Endothelial cell of umbilical vein (primary cell): ENCODE results near the gene TFDP2. TPM values are rescaled to one million over a fixed set of nuclear protein-coding genes. Genes with fewer than 3 reads are reported as not detected.

Source experiments
- BruUV-seq: library from RNA; stranded (reverse); fragments of 400-500 nt; replicated peaks from 2 replicates; lab custom pipeline; 2021; lab: Mats Ljungman, UMichigan
- CTCF ChIA-PET: fragments of 300-600, 350-600 bp; sonication (Branson Sonifier 250); formaldehyde crosslinking; loops from one replicate; lab custom pipeline; 2021; ENCODE audit warnings: antibody characterized with exemption, inconsistent platforms; lab: Charles Lee
- POLR2A ChIA-PET: fragments of 300-600, 350-600 bp; sonication (Branson Sonifier 250); formaldehyde crosslinking; loops from one replicate; lab custom pipeline; 2021; ENCODE audit warnings: antibody characterized with exemption, inconsistent platforms; lab: Charles Lee
- DNase-seq: peaks from one replicate; pipeline ENCODE4 v3.0.0-alpha.2; 2011; ENCODE audit warnings: low read depth, low spot score
- FAIRE-seq: peaks from 2 replicates; lab custom pipeline; 2011; peaks lifted over from hg19 to GRCh38; lab: Jason Lieb, UNC
- H2AFZ ChIP-seq: 2 replicates; pipeline ENCODE4 v1.6.0; 2012; ENCODE audit warnings: low read depth, low read length, control low read depth, inconsistent platforms
- H3K27ac ChIP-seq: 2 replicates; pipeline ENCODE4 v1.5.1; 2011; ENCODE audit warnings: low read depth, mild to moderate bottlenecking, control low read depth, low read length, moderate library complexity; ENCODE audit not compliant: insufficient read depth
- H3K27me3 ChIP-seq, 2 experiments: 2 replicates each; pipeline versions ENCODE4 v1.6.0 to v1.6.1; 2011; ENCODE audit warnings: low read length in 2 of 2, mixed read lengths in 1 of 2; ENCODE audit not compliant: control insufficient read depth in 2 of 2, insufficient read depth in 2 of 2
- H3K36me3 ChIP-seq, 2 experiments: 2 replicates in 1 of 2; 3 replicates in 1 of 2; pipeline ENCODE4 v1.5.1; 2011; ENCODE audit warnings: low read length in 2 of 2, mild to moderate bottlenecking in 1 of 2, moderate library complexity in 1 of 2; ENCODE audit not compliant: control insufficient read depth in 2 of 2, insufficient read depth in 2 of 2; ENCODE audit errors: extremely low read depth in 1 of 2
- H3K4me1 ChIP-seq: 3 replicates; pipeline ENCODE4 v1.5.1; 2011; ENCODE audit warnings: mild to moderate bottlenecking, low read length; ENCODE audit not compliant: control insufficient read depth, insufficient read depth; ENCODE audit errors: extremely low read depth
- H3K4me2 ChIP-seq: 2 replicates; pipeline ENCODE4 v1.6.1; 2011; ENCODE audit warnings: low read length, control low read depth, mixed read lengths; ENCODE audit not compliant: insufficient read depth
- H3K4me3 ChIP-seq, 3 experiments: fragments of 200-600 bp in 1 of 3; sonication (generic), shearing (Covaris generic) in 1 of 3; replicated peaks in 1 of 3; 2 replicates each; pipeline ENCODE4 v1.5.1; 2011 to 2016; ENCODE audit warnings: control low read depth in 3 of 3, low read length in 3 of 3, mild to moderate bottlenecking in 2 of 3, inconsistent platforms in 1 of 3, low read depth in 1 of 3, moderate library complexity in 1 of 3; ENCODE audit not compliant: insufficient read depth in 1 of 3
- H3K79me2 ChIP-seq: 2 replicates; pipeline ENCODE4 v1.6.0; 2012; ENCODE audit warnings: low read length, inconsistent platforms; ENCODE audit not compliant: control insufficient read depth, insufficient read depth
- H3K9ac ChIP-seq: replicated peaks from 2 replicates; pipeline ENCODE3; 2011; ENCODE audit warnings: low read length, control low read depth; ENCODE audit not compliant: insufficient read depth; ENCODE audit errors: extremely low read depth
- H3K9me1 ChIP-seq: replicated peaks from 3 replicates; pipeline ENCODE4 v1.6.0; 2011; ENCODE audit warnings: mild to moderate bottlenecking, low read length; ENCODE audit not compliant: control insufficient read depth, insufficient read depth; ENCODE audit errors: extremely low read depth
- H3K9me3 ChIP-seq: replicated peaks from 2 replicates; pipeline ENCODE4 v1.5.1; 2012; ENCODE audit warnings: low read length, inconsistent platforms; ENCODE audit not compliant: control insufficient read depth, insufficient read depth
- H4K20me1 ChIP-seq: replicated peaks from 2 replicates; pipeline ENCODE3; 2011; ENCODE audit warnings: mild to moderate bottlenecking, low read length; ENCODE audit not compliant: control insufficient read depth, insufficient read depth; ENCODE audit errors: extremely low read depth
- CTCF ChIP-seq, 2 donors: IDR thresholded peaks; 1 replicate in 1 of 2; 2 replicates in 1 of 2; pipeline ENCODE4 v1.5.1; 2011; ENCODE audit warnings: low read length in 2 of 2, mild to moderate bottlenecking in 2 of 2, moderate library complexity in 2 of 2, control low read depth in 1 of 2, inconsistent platforms in 1 of 2, low read depth in 1 of 2; ENCODE audit not compliant: insufficient read depth in 1 of 2; ENCODE audit errors: extremely low read depth in 1 of 2
- EZH2 ChIP-seq: IDR thresholded peaks from 2 replicates; pipeline ENCODE4 v1.6.1; 2012; ENCODE audit warnings: borderline replicate concordance, low read depth, mild to moderate bottlenecking, moderate library complexity, low read length, inconsistent platforms; ENCODE audit not compliant: severe bottlenecking
- FOS ChIP-seq: IDR thresholded peaks from 2 replicates; pipeline ENCODE4 v1.6.1; 2011; ENCODE audit warnings: mild to moderate bottlenecking, low read length, moderate library complexity, borderline replicate concordance; ENCODE audit not compliant: insufficient read depth
- GATA2 ChIP-seq: IDR thresholded peaks from 2 replicates; pipeline ENCODE4 v1.7.0; 2011; ENCODE audit warnings: low read depth, mild to moderate bottlenecking, moderate library complexity, mixed read lengths, low read length; ENCODE audit not compliant: insufficient read length, insufficient read depth
- JUN ChIP-seq: IDR thresholded peaks from 2 replicates; pipeline ENCODE4 v1.6.1; 2011; ENCODE audit warnings: borderline replicate concordance, low read depth; ENCODE audit not compliant: insufficient read length, insufficient read depth
- MAX ChIP-seq: IDR thresholded peaks from 2 replicates; pipeline ENCODE4 v1.6.1; 2011; ENCODE audit not compliant: insufficient read depth, insufficient read length
- MYC ChIP-seq: IDR thresholded peaks from one replicate; pipeline ENCODE4 v1.6.1; 2011; ENCODE audit warnings: mild to moderate bottlenecking, low read depth, low read length
- POLR2A ChIP-seq: IDR thresholded peaks from 2 replicates; pipeline ENCODE4 v1.6.1; 2012; ENCODE audit warnings: low read depth, mild to moderate bottlenecking, control low read depth, low read length
- POLR2AphosphoS5 ChIP-seq: IDR thresholded peaks from 2 replicates; pipeline ENCODE4 v1.6.1; 2012; ENCODE audit warnings: low read depth, mild to moderate bottlenecking, control low read depth, low read length, moderate library complexity; ENCODE audit not compliant: insufficient read depth
- dilution Hi-C: fragments of 300-500 bp; cut with MboI; formaldehyde crosslinking; loops from one replicate; pipeline ENCODE4 v1.15.0; 2019; ENCODE audit warnings: low sequenced_read_pairs; ENCODE audit not compliant: extremely low pct_ligation_motif_present
- intact Hi-C: fragments of 100-400 bp; cut with micrococcal nuclease; formaldehyde crosslinking; loops from one replicate; pipeline ENCODE4 v1.10.0; 2022
- polyA plus RNA-seq, 4 experiments: library from polyadenylated mRNA; depleted of rRNA in 3 of 4; stranded (reverse) in 3 of 4; unstranded in 1 of 4; fragments of >200 nt; gene quantifications; 2 replicates each; pipeline versions ENCODE4 v1.2.1 to v1.2.3, GENCODE V29; 2011 to 2012; ENCODE audit warnings: missing spikeins in 1 of 4
- total RNA-seq: library from RNA; stranded (reverse); gene quantifications from 2 replicates; pipeline ENCODE4 v1.2.3, GENCODE V29; 2021

Gene TFDP2
- total and polyA plus RNA-seq, 2 donors (not counting 3 experiments of a cell fraction or from before 2014, with no cell fraction given): 8.5 to 21.5 TPM

DNA sequence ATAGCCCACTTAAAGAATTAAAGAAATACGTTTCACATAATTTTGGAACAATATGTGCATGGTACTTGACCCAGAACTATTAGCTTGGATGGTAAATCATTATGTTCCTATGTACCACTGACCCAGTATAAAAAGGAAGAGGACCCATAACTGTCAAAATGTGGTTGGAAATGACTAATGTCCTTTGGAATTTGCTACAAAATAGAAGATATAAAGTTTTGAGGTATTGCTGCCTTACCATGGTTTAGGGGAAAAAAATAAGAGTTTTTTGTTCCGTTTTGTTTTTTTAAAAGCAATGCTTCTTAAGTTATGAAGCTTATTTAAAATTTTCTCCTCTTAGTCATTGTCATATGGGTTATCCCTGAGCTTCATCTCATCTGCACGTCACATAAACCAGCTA lies 15.8 kb upstream of the TFDP2 start:
- H3K4me2 ChIP-seq: peak overlapping the region; percentile 29

More for the DNA sequence above, 15.8 kb upstream of the TFDP2 start:
- Histone ChIP-seq H3K36me3 (peaks cover 0 to 4% of the 10 kb centered on the region in 2 experiments), H3K4me3 (no peak overlapping the region), H3K9me3 (no peaks in the 10 kb centered on the region), H2AFZ (no peak overlapping the region), H3K27ac (no peak overlapping the region), H3K27me3 (no peaks in the 10 kb centered on the region), H3K79me2 (no peaks in the 10 kb centered on the region), H4K20me1 (no peaks in the 10 kb centered on the region), H3K9me1 (no peaks in the 10 kb centered on the region), H3K4me1 (peaks cover 5% of the 10 kb centered on the region), H3K9ac (no peak overlapping the region)
- dilution Hi-C loops (no loop called here), intact Hi-C loops (no loop called here)
- CTCF ChIA-PET: interaction anchor here (0.6 to 4.7 kb wide), 7 partner anchors 9 to 115 kb away, joined by 3 to 34 read pairs (median 8); no protein-coding TSS in a partner anchor
- no peak for DNase-seq
- POLR2A ChIA-PET: no interaction called here
- peak; percentile 65 for FAIRE-seq
- BruUV-seq: no TSS peak
- no peak for TF ChIP-seq MAX
- no peak for TF ChIP-seq GATA2
- TF ChIP-seq POLR2AphosphoS5: no peak
- no peak for TF ChIP-seq JUN
- no peak for TF ChIP-seq EZH2
- TF ChIP-seq FOS: no peak
- TF ChIP-seq MYC: no peak
- no peak for TF ChIP-seq POLR2A
- no peak for TF ChIP-seq CTCF (IDR thresholded peaks at IDR 0.05; ENCODE audit: extremely low read depth in 1 of 2, insufficient read depth in 1 of 2, low read depth in 1 of 2, low read length in 2 of 2)
